Smooth muscle cell of the brain vasculature (primary cell): ENCODE data around the gene TRMT61A.
"Not testable (repeated sequence)": the region's sequence is repeated elsewhere in the genome, so short reads cannot be mapped to it uniquely, and the experiment has no call there.

ENCODE experiments used
- DNase-seq: peaks from one replicate; pipeline ENCODE4 v3.0.0-alpha.2; 2012; ENCODE audit warnings: low read depth, low spot score

The TRMT61A gene

GRCh38 chr14:103522649-103523574 lies 6.1 kb upstream of the TRMT61A start, which contains the start of gene CKB:
CKB (minus strand) TSS chr14:103522830; CDS start chr14:103522493, 337 bp downstream.
- no peak for DNase-seq

GRCh38 chr14:103523575-103523954 lies 5.4 kb upstream of the TRMT61A start:
- DNase-seq, result no peak

- no peak for DNase-seq
Measured at GRCh38 chr14:103524002-103524935, 4.7 kb upstream of the TRMT61A start.

- not testable (repeated sequence) for DNase-seq
Measured at GRCh38 chr14:103525430-103526246, 3.4 kb upstream of the TRMT61A start.

- no peak for DNase-seq
Measured at GRCh38 chr14:103526247-103526913, 2.6 kb upstream of the TRMT61A start.

- no peak for DNase-seq
Measured at GRCh38 chr14:103526914-103527248, 2.1 kb upstream of the TRMT61A start.

GRCh38 chr14:103527408-103528145 lies 1.4 kb upstream of the TRMT61A start:
- no peak for DNase-seq

GRCh38 chr14:103528146-103528586 lies 830 bp upstream of the TRMT61A start:
- no peak for DNase-seq

GRCh38 chr14:103529383-103530365 lies 678 bp downstream of the TRMT61A start:
- DNase-seq, result no peak

- DNase-seq, result no peak
Measured at GRCh38 chr14:103530390-103530789, 1.4 kb downstream of the TRMT61A start.

- no peak for DNase-seq
Measured at GRCh38 chr14:103530831-103531230, 1.8 kb downstream of the TRMT61A start.

- no peak for DNase-seq
Measured at GRCh38 chr14:103531421-103532215, 2.6 kb downstream of the TRMT61A start.

- no peak for DNase-seq
Measured at GRCh38 chr14:103532216-103533136, 3.5 kb downstream of the TRMT61A start.

- no peak for DNase-seq
Measured at GRCh38 chr14:103533137-103533998, 4.4 kb downstream of the TRMT61A start.

GRCh38 chr14:103533999-103534575 lies 5.1 kb downstream of the TRMT61A start:
- DNase-seq, result no peak
